Ramos (cell line): ENCODE measurements around the gene CLDN16.

Experiments used
- in situ Hi-C: fragments of 300-500 bp; cut with MboI; formaldehyde crosslinking; loops from one replicate; pipeline ENCODE4 v1.14.3; 2022; ENCODE audit warnings: low sequenced_read_pairs; ENCODE audit not compliant: unreplicated experiment

CLDN16 gene

GRCh38 chr3:190433626-190434025, 45.7 kb downstream of the CLDN16 start:
- in situ Hi-C loops, result no loop called here

- in situ Hi-C loops, result no loop called here
These were observed 47.7 kb downstream of the CLDN16 start for GRCh38 chr3:190435618-190436017.

GRCh38 chr3:190436331-190436730, 48.4 kb downstream of the CLDN16 start:
- in situ Hi-C loops, result no loop called here

DNA sequence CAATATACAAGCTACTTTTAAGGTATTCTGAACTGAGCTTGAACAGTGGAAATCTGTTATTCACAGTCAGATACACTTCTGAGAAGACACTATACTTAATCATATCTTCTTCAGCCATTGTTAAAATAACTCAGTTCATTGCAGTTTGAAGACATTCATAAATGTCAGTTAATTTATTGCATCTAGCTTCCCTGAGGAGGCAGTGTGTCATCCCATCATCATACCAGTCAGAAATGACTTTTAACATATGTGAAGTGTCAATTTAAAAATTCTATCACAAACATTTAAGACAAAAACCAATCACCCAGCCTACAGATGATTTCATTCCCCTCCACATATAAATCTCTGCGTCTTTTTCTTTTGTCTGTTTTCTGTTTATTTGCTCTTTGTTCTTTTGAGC, 54.3 kb downstream of the CLDN16 start:
- in situ Hi-C loops, result no loop called here

DNA sequence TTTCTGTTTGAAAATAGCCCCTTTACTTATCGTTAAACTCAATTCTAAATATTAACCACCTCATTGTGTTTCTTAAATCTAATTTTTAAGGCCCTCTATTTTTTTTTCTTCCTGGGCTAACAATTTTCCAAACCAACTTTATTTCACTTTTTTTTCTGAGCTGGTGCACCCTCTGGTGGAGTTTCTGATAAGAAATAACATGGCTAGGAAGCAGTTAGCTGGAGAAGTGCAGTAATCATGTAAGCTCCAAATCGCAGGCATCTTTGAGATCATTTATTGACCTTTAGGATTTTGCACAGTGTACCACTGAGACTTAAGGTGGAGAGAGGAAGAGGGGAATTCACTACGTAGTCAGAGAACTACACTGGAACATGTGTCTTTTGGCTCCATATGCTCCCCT, 55.3 kb downstream of the CLDN16 start:
- in situ Hi-C loops, result no loop called here

- in situ Hi-C loops, result no loop called here
These were observed 56.0 kb downstream of the CLDN16 start for GRCh38 chr3:190444006-190444405.

- in situ Hi-C loops, result no loop called here
These were observed 56.7 kb downstream of the CLDN16 start for GRCh38 chr3:190444576-190445145.

- in situ Hi-C loops, result no loop called here
These were observed 58.8 kb downstream of the CLDN16 start for GRCh38 chr3:190446573-190447279.

DNA sequence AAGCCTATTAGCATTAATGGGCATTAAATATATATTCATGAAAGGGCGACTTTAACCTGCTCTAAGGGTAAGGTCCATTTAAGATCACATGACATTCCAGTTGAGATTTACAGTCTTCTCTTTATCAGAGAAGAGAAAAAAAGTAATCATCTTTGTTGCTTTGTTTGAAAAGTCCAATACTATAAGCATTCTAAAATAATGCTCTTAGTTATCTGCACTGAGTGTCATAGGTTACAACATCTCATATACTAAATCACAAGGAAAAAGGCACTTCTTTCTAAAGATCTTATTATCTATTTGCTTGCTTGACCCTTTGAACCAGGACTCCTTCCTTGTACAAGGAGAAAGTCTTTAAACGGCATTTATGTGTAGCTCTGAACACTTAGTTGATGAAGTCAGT, 60.3 kb downstream of the CLDN16 start:
- in situ Hi-C loops, result no loop called here

DNA sequence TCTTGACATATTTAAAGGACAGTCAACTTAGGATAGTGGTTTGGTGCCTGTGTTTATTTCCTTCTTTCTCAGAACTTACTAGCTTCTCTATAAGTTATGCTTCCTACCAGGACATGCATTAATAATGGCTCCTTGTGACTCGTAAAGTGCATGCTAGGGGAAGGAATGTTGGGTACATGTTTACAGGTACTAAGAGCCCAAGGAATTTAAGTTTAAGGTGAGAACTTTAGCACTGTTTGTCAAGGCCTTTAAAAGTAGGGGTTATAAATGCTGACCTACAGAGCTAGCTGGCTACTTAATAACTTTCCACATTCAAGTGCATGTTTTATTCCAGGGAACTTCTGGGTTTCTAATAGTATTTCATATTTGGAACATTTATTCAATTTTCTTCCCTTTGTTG, 61.8 kb downstream of the CLDN16 start, which contains the start of gene TMEM207:
Gene TMEM207, minus strand, starts transcription at position 101 of the 400 bp plus-strand sequence. Its CDS starts 92 bp downstream, at position 9.
- in situ Hi-C loops, result no loop called here

- in situ Hi-C loops, result no loop called here
These were observed 67.9 kb downstream of the CLDN16 start for GRCh38 chr3:190455828-190456227.

DNA sequence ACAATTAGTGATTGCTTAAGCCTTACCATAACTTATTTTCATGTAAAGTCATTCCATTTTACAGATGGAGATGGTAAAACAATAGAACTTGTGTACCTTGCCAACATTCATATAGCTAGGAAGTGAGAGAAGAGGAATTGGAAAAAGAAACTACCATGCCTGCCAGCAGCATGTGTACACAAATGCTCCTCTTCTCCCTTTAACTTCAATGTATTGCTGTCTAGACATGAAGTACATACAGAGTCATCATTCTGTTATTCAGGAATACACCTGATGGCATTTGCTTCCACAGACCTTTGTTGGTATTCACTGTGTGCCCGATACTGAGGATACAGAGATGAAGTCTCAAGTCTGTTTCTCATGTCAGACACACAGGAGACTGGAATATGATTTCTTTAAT, 68.8 kb downstream of the CLDN16 start:
- in situ Hi-C loops, result no loop called here

- in situ Hi-C loops, result no loop called here
These were observed 70.1 kb downstream of the CLDN16 start for GRCh38 chr3:190458040-190458439.
